Epidermal melanocyte (primary cell): ENCODE measurements around the gene XRN2.
"Not testable (repeated sequence)": the region's sequence is repeated elsewhere in the genome, so short reads cannot be mapped to it uniquely, and the experiment has no call there.

Experiments
- DNase-seq: peaks from one replicate; pipeline ENCODE4 v3.0.0; 2011; ENCODE audit warnings: low spot score; ENCODE audit not compliant: insufficient read length

XRN2 gene

GRCh38 chr20:21344206-21344900 lies 41.2 kb downstream of the XRN2 start:
- DNase-seq: no peak

DNA sequence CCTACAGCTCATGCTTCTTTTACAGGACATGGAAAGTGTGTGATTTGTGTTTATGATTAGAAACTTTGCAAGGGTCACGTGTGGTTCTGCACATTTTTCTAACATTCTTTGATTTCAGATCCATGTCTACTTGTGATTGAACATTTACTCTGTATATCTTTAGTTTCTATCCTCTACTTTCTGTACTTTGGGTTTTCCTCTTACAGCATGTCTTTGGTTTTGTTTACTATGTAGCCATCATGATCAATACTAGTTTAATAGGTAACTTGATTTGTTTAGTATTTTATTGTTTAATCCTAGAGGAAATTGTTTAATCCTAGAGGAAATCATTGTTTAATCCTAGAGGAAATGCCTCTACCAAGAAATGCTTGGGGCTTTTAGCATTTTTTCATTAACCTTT lies 41.8 kb downstream of the XRN2 start:
- no peak for DNase-seq

DNA sequence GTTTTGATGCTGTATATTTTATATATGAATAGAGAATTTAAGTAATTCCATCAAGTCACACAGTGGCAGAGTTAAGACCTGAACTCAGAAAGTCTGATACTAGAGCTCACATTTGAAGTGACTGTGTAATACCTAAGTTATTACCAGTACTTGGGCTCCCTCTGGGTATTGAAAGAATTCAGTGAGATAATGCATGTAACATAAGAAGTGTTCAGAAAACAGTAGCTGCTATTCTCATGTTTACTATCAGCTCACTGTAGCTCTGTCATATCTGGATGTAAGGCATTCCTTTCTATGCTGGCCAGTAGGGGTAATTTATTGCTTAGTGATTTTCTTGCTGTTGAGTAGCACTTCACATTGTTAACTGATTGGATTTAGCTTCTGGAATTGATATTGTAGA lies 49.6 kb downstream of the XRN2 start:
- no peak for DNase-seq

DNA sequence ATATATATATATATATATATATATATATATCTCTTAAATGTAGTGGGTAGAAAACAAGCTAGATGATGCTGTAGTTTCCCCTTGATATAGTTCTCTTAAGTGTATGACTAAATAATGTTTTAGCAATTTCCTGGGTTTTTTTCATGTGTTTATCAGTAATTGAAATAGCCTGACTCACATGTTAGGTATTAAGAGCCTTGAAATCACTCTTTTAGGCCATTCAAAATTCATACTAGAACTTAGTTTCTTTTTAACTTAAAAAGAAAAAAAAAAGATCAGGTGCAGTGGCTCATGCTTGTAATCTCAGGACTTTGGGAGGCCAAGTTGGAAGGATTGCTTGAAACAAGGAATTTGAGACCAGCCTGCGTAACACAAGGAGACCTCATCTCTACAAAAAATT lies 50.1 kb downstream of the XRN2 start:
- no peak for DNase-seq

DNA sequence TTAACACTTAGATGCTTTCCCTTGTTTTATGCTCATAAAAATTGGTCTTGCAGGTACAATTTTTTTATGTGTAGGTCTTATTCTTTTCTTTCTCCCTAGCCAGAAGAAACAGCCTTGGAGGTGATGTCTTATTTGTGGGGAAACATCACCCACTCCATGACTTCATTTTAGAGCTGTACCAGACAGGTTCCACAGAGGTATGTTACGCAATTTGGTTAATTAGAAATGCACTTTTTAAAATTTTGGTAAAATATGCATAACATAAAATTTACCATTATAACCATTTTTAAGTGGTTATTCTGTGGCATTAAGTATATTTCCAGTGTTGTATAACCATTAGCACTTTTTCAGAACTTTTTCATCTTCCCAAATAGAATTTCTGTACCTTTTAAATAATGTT lies 52.9 kb downstream of the XRN2 start:
- DNase-seq: no peak

DNA sequence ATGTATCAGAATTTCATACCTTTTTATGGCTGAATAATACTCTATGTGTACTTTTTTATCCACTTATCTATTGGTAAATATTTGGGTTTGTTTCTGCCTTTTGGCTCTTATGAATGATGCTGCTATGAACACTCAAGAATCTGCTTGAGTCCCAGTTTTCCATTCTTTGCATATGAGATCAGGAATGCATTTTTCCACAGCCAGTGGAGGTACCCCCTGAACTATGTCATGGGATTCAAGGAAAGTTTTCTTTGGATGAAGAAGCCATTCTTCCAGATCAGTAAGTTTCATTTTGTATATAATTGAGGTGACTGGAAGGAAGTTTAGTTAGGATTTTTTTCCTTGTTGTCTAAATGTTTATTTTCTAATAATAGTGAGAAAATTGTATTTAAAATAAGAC lies 53.3 kb downstream of the XRN2 start:
- DNase-seq: no peak

- no peak for DNase-seq
These were observed 54.7 kb downstream of the XRN2 start for GRCh38 chr20:21357844-21358243.

DNA sequence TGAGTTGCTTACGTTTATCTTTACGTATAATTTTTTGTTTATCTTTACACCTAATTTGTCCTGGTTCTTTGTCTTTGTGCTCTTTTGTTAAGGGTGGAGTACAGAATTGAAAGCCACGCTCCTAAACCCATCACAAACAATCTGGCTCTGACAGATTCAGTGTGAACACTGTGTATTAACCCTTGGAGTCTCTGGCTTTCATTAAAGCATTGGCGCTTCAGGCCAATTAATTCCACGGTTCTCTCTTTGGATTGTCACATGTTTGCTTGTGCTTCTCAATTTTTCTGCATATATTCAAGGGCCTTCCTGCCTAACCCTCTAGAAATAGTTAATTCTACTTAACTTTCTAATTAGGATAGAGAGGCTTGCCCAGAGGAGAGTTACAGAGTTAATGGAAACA lies 55.6 kb downstream of the XRN2 start:
- DNase-seq: no peak

GRCh38 chr20:21360705-21361104 lies 57.6 kb downstream of the XRN2 start:
- DNase-seq: no peak

DNA sequence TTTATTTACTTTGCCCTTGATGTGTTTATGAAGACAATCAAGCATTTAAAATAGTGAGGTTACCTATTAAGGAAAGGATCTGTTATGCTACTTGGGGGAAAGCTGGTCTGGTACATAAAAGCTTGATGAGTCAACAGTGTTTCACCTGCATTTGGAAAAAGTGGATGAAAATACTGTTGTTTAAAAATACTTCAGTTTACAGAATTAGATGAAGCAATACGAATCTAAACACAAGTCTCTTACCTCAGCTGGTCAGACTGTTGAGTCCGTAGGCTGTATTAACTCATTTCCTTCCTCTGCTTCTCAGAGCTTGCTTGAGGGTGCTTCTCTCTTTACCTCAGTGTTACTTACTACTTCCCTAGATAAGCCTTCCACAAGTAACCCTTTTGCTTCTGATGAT lies 58.1 kb downstream of the XRN2 start:
- DNase-seq: no peak

DNA sequence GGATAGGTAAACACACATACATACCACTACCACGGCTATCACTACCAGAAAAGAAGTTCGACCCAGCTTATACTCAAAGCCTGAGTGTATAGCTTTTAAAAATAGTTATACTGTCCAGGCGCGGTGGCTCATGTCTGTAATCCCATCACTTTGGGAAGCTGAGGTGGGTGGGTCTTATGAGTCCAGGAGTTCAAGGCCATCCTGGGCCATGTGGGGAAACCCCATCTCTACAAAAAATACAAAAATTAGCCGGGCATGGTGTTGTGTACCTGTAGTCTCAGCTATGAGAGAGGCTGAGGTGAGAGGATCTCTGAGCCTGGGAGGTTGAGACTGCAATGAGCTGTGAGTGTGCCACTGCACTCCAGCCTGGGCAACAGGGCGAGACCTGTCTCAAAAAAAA lies 61.3 kb downstream of the XRN2 start:
- no peak for DNase-seq

GRCh38 chr20:21365771-21366170 lies 62.6 kb downstream of the XRN2 start:
- no peak for DNase-seq

GRCh38 chr20:21366273-21366672 lies 63.1 kb downstream of the XRN2 start:
- not testable (repeated sequence) for DNase-seq

DNA sequence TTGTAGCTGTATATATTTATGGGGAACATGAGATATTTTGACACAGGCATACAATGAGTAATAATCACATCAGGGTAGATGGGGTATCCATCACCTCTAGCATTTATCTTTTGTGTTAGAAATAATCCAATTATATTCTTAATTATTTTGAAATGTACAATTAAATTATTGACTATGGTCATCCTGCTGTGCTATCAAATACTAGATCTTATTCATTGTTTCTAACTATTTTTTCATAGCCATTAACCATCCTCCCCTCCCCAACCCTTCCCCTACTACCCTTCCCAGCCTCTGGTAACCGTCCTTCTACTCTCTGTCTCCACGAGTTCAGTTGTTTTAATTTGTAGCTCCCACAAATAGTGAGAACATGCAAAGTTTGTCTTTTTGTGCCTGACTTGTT lies 65.7 kb downstream of the XRN2 start:
- no peak for DNase-seq

GRCh38 chr20:21371193-21371592 lies 68.1 kb downstream of the XRN2 start:
- DNase-seq: no peak

DNA sequence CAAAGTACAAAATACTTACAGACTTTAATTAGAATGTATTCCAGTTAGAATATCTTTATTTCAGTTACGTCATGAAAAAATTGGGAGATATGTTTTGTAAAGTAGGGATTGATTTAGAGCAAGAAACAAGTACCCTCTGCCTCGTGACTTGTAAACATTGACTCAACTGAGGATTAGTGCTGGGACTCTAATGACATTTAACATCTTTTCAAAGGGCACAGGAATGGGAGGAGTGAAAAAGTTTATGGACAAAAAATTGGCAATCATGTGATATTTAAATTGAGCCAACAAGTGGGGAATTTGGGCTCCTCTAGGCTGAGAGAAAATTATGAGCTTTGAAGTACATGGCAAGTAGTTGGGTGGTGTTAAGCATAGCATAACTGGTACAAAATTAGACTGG lies 68.9 kb downstream of the XRN2 start:
- DNase-seq: no peak

DNA sequence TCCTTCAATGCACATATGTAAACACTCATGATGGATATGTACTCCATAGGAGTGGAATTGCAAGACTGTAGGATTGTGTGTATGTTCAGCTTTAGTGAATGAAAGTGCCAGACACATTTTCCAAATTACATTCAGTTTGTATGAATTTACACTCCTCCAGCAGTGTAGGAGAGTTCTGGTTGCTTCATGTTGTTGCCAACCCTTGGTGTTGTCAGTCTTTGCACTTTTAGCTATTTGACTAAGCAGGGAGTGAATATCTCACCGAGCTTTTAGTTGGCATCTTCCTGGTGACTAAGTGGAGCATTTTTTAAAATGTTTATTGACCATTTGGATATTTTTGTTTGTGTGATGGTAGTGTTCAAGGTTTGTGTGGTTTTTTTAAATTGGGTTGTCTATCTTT lies 70.3 kb downstream of the XRN2 start:
- DNase-seq: no peak

GRCh38 chr20:21376626-21377025 lies 73.5 kb downstream of the XRN2 start:
- no peak for DNase-seq

GRCh38 chr20:21377701-21378100 lies 74.6 kb downstream of the XRN2 start:
- no peak for DNase-seq

- DNase-seq: no peak
These were observed 75.1 kb downstream of the XRN2 start for GRCh38 chr20:21378259-21378658.

DNA sequence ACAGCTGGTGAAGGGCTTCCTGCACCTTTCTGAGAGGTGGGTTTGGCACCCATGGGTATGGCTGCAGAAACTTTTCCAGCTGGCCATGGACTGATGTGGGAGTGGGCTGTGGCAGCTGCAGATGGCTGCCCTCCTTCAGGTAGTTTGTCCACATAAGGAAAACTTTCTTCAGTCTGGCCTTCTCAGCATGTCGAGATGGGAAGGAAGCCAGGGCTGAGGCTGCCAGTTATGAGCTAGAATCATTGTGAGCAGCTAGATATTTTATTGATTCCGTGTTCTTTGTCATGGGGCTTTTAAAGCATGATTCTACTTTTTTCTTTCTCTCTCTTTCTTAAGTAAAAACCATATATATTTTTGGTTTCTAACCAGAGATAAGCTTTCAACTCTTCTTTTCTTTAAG lies 77.6 kb downstream of the XRN2 start:
- DNase-seq: no peak

GRCh38 chr20:21381619-21382018 lies 78.5 kb downstream of the XRN2 start:
- no peak for DNase-seq

DNA sequence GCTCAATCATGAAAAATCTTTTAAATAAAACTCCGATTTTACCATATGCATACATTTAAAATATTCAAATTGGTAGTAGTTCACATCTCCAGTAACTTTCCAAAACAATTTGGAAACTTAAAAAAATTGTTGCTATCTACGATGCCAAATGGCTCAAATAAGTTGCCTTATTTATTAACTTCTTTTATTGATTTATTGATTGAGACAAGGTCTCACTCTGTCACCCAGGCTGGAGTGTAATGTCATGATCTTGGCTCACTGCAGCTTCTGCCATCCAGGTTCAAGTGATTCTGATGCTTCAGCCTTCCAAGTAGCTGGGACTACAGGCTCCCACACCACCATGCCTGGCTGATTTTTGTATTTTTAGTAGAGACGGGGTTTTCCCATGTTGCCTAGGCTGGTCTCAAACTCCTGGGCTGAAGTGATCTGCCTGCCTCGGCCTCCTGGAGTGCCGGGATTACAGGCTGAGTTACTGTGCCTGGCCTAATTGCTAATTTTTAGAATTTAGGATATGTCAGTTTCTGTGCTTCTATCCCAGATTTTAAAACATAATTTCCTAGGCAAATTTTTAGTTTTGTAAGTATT lies 81.3 kb downstream of the XRN2 start:
- DNase-seq: no peak

- DNase-seq: no peak
These were observed 83.0 kb downstream of the XRN2 start for GRCh38 chr20:21386111-21386510.
